Loucy (cell line): ENCODE data around the gene OR1F1.

ENCODE experiments used
- CTCF ChIP-seq: fragments of 200-600 bp; sonication (generic); conservative IDR thresholded peaks from 2 replicates; pipeline ENCODE4 v1.5.1; 2014; ENCODE audit warnings: mild to moderate bottlenecking, antibody characterized with exemption, low read length
- EZH2phosphoT487 ChIP-seq: fragments of 200-600 bp; IDR thresholded peaks from 2 replicates; pipeline ENCODE4 v1.6.1; 2018; ENCODE audit warnings: antibody characterized with exemption, mild to moderate bottlenecking, moderate library complexity, borderline replicate concordance

- TF ChIP-seq CTCF (no peak), EZH2phosphoT487 (no peak)
Measured at GRCh38 chr16:3246002-3246401, 58.0 kb downstream of the OR1F1 start.
